IPS-18c (cell line): Measurements from ENCODE around the gene CROCC2.
"Not testable (repeated sequence)": the region's sequence is repeated elsewhere in the genome, so short reads cannot be mapped to it uniquely, and the experiment has no call there.

ENCODE experiments used
- H3K4me3 ChIP-seq: 2 replicates; pipeline ENCODE4 v1.7.0; 2013; ENCODE audit warnings: low read depth, mild to moderate bottlenecking, low read length, moderate library complexity; ENCODE audit not compliant: insufficient read depth
- H3K9me3 ChIP-seq: one replicate; pipeline ENCODE4 v1.6.1; 2013; ENCODE audit warnings: mild to moderate bottlenecking, low read length, moderate library complexity; ENCODE audit not compliant: control insufficient read depth, insufficient read depth

CROCC2 gene

GRCh38 chr2:240965296-240965904 lies 59.3 kb downstream of the CROCC2 start:
- no peaks in the 10 kb centered on the region for H3K9me3 ChIP-seq
- H3K4me3 ChIP-seq = no peak overlapping the region

GRCh38 chr2:240965905-240966456 lies 59.8 kb downstream of the CROCC2 start:
- H3K4me3 ChIP-seq = no peak overlapping the region
- no peaks in the 10 kb centered on the region for H3K9me3 ChIP-seq

- no peak overlapping the region for H3K4me3 ChIP-seq
These were observed 60.3 kb downstream of the CROCC2 start for GRCh38 chr2:240966457-240966905.

GRCh38 chr2:240966906-240967680 lies 61.0 kb downstream of the CROCC2 start:
- H3K4me3 ChIP-seq = no peak overlapping the region
- no peaks in the 10 kb centered on the region for H3K9me3 ChIP-seq

More at GRCh38 chr2:240966457-240966905, 60.3 kb downstream of the CROCC2 start:
- no peaks in the 10 kb centered on the region for H3K9me3 ChIP-seq

GRCh38 chr2:240967681-240968621 lies 61.8 kb downstream of the CROCC2 start:
- H3K9me3 ChIP-seq = no peaks in the 10 kb centered on the region
- H3K4me3 ChIP-seq = no peak overlapping the region

- H3K9me3 ChIP-seq = no peaks in the 10 kb centered on the region
- H3K4me3 ChIP-seq = no peak overlapping the region
These were observed 62.8 kb downstream of the CROCC2 start for GRCh38 chr2:240968731-240969624.

GRCh38 chr2:240970104-240970503 lies 64.0 kb downstream of the CROCC2 start:
- Histone ChIP-seq H3K9me3 (no peaks in the 10 kb centered on the region), H3K4me3 (no peak overlapping the region)

- H3K9me3 ChIP-seq = no peaks in the 10 kb centered on the region
- no peak overlapping the region for H3K4me3 ChIP-seq
These were observed 64.7 kb downstream of the CROCC2 start for GRCh38 chr2:240970816-240971215.

- H3K4me3 ChIP-seq = no peak overlapping the region
- no peaks in the 10 kb centered on the region for H3K9me3 ChIP-seq
These were observed 66.1 kb downstream of the CROCC2 start for GRCh38 chr2:240972201-240972600.

- no peak overlapping the region for H3K4me3 ChIP-seq
These were observed 66.7 kb downstream of the CROCC2 start for GRCh38 chr2:240972636-240973521.

GRCh38 chr2:240974771-240975572 lies 68.8 kb downstream of the CROCC2 start:
- no peak overlapping the region for H3K4me3 ChIP-seq
- H3K9me3 ChIP-seq = no peaks in the 10 kb centered on the region

More at GRCh38 chr2:240972636-240973521, 66.7 kb downstream of the CROCC2 start:
- no peaks in the 10 kb centered on the region for H3K9me3 ChIP-seq

GRCh38 chr2:240975903-240976302 lies 69.8 kb downstream of the CROCC2 start:
- H3K4me3 ChIP-seq, H3K9me3 ChIP-seq: not testable (repeated sequence)

- Histone ChIP-seq H3K4me3 (no peak overlapping the region), H3K9me3 (no peaks in the 10 kb centered on the region)
These were observed 75.1 kb downstream of the CROCC2 start for GRCh38 chr2:240981280-240981679.

GRCh38 chr2:240981871-240982800 lies 76.0 kb downstream of the CROCC2 start:
- Histone ChIP-seq H3K9me3 (no peaks in the 10 kb centered on the region), H3K4me3 (no peak overlapping the region)
